ENCODE measurements around the gene IQCK.

IQCK gene

DNA sequence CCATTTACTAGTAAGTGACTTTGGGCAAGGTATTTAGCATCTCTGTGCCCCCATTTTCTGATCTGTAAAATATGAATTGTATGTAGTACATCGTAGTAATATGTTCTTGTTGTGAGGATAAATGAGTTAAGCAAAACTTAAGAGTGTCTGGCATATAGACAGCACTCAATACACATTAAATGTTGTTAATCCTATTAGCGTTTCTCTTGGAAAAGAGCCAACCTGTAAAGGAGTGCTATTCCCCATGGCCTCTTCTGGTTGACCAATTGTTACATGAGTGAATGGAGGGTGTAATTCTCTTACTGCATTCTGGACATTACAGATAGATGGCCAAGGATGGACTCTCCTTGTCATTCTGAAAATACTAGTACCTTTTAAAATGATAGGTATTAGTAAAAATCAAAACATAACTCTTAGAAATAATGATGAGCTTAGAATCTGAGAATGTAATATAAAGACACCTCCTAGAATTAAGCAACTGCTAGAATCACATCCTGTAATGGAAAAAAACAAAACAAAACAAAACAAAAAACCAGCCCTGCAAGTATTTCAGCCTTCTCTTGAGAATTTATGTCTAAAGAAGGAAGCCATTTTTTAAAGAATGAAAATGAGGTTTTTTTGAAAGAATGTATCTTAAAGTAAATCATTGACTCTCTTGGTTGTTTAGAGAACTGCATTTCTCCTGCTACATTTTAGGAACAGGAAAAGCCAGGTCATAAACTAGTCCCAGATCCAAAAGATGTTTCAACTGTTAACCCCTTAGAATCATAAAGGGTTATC lies 30.5 kb downstream of the IQCK start:
- no peaks in the 10 kb centered on the region for H3K9me3 ChIP-seq
- no peaks in the 10 kb centered on the region for H3K36me3 ChIP-seq
- no peaks in the 10 kb centered on the region for H3K27me3 ChIP-seq
- intact Hi-C loops (cut with DNase I; ENCODE audit: low total_unique reads) = no loop called here
- H3K4me1 ChIP-seq = no peaks in the 10 kb centered on the region
- H3K4me3 ChIP-seq = no peak overlapping the region
- DNase-seq = no peak
- TF ChIP-seq, protein P1, sequence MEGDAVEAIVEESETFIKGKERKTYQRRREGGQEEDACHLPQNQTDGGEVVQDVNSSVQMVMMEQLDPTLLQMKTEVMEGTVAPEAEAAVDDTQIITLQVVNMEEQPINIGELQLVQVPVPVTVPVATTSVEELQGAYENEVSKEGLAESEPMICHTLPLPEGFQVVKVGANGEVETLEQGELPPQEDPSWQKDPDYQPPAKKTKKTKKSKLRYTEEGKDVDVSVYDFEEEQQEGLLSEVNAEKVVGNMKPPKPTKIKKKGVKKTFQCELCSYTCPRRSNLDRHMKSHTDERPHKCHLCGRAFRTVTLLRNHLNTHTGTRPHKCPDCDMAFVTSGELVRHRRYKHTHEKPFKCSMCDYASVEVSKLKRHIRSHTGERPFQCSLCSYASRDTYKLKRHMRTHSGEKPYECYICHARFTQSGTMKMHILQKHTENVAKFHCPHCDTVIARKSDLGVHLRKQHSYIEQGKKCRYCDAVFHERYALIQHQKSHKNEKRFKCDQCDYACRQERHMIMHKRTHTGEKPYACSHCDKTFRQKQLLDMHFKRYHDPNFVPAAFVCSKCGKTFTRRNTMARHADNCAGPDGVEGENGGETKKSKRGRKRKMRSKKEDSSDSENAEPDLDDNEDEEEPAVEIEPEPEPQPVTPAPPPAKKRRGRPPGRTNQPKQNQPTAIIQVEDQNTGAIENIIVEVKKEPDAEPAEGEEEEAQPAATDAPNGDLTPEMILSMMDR (IDR thresholded peaks at IDR 0.05) = no peak
- H3K27ac ChIP-seq = no peak overlapping the region

DNA sequence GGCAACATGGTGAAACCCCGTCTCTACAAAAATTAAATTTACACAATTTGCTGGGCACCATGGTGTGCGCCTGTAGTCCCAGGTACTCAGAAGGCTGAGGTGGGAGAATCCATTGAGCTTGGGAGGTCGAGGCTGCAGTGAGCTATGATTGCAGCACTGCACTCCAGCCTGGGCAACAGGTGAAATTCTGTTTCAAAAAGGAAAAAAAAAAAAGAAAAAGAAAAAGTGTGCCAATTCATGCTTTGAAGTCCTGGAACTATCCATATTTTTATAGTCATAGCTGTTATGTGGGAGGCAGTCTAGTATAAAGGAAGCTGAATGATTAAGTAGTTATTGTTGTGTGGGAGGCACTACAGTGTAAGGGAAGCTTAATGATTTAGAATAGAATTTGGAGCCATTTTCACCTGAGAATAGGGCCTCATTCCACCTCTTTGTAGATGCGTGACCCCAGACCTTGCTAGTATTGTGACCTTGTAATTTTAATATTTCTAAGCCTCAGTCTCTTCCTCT lies 31.6 kb downstream of the IQCK start:
- TF ChIP-seq, protein P1 (IDR thresholded peaks at IDR 0.05) = no peak
- no peak for DNase-seq
- Histone ChIP-seq H3K9me3 (no peaks in the 10 kb centered on the region), H3K4me3 (no peak overlapping the region), H3K27me3 (no peaks in the 10 kb centered on the region), H3K36me3 (no peaks in the 10 kb centered on the region), H3K4me1 (peaks cover 0 to 9% (median 0%) of the 10 kb centered on the region in 4 donors), H3K27ac (no peak overlapping the region)
- intact Hi-C loops (cut with DNase I; ENCODE audit: low total_unique reads) = loop anchor here (5.0 kb wide), 1 partner anchor 133 kb away; the partner anchor contains the start of gene GPRC5B

DNA sequence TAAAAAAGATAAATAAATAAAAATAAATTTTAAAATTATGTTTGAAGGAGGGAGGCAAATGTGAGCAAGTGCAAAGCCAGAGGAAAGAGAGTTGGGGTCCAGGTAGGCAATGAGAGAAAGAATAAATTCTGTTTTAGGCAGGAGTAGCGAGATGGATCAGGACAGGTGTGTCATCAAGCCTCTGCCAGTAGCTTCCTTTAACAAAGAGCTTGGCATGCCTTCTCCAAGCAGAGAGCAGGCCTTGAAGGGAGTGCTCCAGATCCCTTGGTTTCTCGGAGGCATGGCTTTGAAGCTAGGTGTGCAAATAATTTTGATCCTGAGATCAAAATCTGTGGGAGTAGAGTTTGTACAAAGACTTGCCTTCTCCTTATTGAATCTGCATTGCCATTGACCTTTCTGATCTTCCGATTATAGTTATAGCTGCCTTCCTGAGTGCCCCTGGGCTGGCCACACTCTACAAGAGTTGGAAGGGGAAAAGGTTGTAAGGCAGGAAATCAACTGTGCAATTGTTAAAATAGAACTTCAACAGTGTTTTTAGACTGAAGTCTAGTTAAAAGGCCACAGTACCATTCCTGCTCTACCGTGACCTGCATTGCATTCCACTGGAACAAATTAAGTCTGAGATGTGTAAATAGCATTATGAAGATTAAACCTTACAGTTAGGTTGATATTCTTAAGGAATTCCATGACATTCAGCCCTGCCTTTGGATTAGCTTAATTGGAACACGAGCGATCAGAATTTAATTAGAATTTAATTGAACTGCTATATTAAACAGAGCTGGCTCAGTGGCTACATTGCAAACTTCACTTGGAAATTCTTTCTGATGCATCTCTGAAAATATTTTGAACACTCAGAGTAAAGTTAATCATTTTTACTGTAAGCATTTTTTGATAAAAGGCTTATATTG lies 33.7 kb downstream of the IQCK start:
- Histone ChIP-seq H3K36me3 (no peaks in the 10 kb centered on the region), H3K9me3 (no peaks in the 10 kb centered on the region), H3K27ac (no peak overlapping the region), H3K4me1 (peaks cover 0 to 10% (median 0%) of the 10 kb centered on the region in 4 donors), H3K4me3 (no peak overlapping the region), H3K27me3 (no peaks in the 10 kb centered on the region)
- DNase-seq = no peak
- intact Hi-C loops (cut with DNase I; ENCODE audit: low total_unique reads) = loop anchor here (5.0 kb wide), 1 partner anchor 131 kb away; the partner anchor contains the start of gene GPRC5B
- TF ChIP-seq, protein P1 (IDR thresholded peaks at IDR 0.05) = no peak

DNA sequence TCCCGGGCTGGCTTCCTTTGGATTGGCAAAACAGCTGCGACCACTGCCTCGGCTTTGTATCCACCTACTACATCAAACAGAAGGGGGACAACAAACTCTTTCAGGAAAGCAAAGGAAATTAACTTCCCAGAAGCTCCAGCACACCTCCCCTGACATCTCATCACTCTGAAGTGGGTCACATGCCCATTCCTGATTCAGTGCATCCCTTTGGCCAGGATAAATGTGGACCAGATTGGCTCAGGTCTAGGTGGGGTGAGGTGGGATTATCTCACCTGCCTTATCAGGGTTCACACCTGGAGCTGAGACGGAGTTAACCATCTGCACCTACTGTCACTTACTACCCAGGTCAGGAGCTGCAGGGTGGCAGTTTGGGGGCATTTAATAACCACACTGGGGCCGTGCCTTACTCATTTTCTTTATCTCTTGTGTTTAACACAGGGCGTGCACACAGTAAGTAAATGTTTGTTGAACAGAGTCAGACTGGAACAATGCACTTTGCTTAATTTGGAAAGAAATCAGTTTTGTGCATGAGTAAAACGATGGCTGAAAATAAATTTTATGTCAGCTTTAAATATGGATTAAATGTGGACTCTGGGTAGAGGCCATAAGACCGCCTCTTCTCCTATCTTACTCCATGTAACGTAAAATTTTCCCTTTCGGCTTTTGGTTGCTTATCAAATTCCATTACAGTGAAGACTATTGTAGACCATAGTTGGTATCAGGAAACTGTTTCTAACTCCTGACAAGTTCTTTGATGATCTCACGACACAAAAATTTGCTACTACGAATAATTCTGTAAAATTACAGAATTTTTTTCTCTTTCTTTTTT lies 36.0 kb downstream of the IQCK start:
- no peaks in the 10 kb centered on the region for H3K27me3 ChIP-seq
- TF ChIP-seq, protein P1 (IDR thresholded peaks at IDR 0.05) = no peak
- H3K4me1 ChIP-seq = peaks cover 0 to 10% (median 0%) of the 10 kb centered on the region in 4 donors
- intact Hi-C loops (cut with DNase I; ENCODE audit: low total_unique reads) = loop anchor here (5.0 kb wide), 1 partner anchor 128 kb away; the partner anchor contains the start of gene GPRC5B
- H3K9me3 ChIP-seq = no peaks in the 10 kb centered on the region
- H3K27ac ChIP-seq = no peak overlapping the region
- no peak for DNase-seq
- H3K4me3 ChIP-seq = no peak overlapping the region
- no peaks in the 10 kb centered on the region for H3K36me3 ChIP-seq

DNA sequence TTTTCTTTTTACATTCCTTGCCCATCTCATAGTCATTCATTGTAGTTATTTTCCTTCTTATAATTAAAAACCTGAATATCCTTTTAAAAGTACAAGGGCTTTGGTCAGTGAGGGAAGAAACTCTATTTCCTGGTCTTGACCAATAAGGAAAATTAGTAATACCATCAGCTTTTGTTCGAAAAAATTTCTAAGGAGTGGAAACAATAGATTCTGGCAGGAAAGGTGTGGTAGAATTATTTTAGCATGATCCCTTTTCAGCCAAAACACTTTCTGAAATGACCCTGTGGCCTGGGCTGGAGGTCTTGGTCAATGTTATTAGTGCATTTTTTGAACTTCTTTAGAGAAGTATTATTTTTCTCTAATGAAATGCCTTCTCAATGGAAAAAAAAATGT lies 36.6 kb downstream of the IQCK start:
- H3K36me3 ChIP-seq = no peaks in the 10 kb centered on the region
- H3K4me1 ChIP-seq = peaks cover 0 to 10% (median 0%) of the 10 kb centered on the region in 4 donors
- no peak overlapping the region for H3K4me3 ChIP-seq
- H3K27me3 ChIP-seq = no peaks in the 10 kb centered on the region
- H3K27ac ChIP-seq = no peak overlapping the region
- no peaks in the 10 kb centered on the region for H3K9me3 ChIP-seq
- intact Hi-C loops (cut with DNase I; ENCODE audit: low total_unique reads) = loop anchor here (5.0 kb wide), 1 partner anchor 128 kb away; the partner anchor contains the start of gene GPRC5B
- no peak for DNase-seq
- TF ChIP-seq, protein P1 (IDR thresholded peaks at IDR 0.05) = no peak
